ENCODE results near the gene SUV39H2.
"Not testable (repeated sequence)": the region's sequence is repeated elsewhere in the genome, so short reads cannot be mapped to it uniquely, and the experiment has no call there.

SUV39H2 gene

GRCh38 chr10:14904864-14905263 lies 26.2 kb downstream of the SUV39H2 start:
- TF ChIP-seq, protein P1, sequence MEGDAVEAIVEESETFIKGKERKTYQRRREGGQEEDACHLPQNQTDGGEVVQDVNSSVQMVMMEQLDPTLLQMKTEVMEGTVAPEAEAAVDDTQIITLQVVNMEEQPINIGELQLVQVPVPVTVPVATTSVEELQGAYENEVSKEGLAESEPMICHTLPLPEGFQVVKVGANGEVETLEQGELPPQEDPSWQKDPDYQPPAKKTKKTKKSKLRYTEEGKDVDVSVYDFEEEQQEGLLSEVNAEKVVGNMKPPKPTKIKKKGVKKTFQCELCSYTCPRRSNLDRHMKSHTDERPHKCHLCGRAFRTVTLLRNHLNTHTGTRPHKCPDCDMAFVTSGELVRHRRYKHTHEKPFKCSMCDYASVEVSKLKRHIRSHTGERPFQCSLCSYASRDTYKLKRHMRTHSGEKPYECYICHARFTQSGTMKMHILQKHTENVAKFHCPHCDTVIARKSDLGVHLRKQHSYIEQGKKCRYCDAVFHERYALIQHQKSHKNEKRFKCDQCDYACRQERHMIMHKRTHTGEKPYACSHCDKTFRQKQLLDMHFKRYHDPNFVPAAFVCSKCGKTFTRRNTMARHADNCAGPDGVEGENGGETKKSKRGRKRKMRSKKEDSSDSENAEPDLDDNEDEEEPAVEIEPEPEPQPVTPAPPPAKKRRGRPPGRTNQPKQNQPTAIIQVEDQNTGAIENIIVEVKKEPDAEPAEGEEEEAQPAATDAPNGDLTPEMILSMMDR (conservative IDR thresholded peaks at IDR 0.05; ENCODE audit: low read depth, low read length), result no peak
- no peak for DNase-seq (ENCODE audit: low read depth)
- H3K4me3 ChIP-seq (ENCODE audit: low read length), result no peak overlapping the region

DNA sequence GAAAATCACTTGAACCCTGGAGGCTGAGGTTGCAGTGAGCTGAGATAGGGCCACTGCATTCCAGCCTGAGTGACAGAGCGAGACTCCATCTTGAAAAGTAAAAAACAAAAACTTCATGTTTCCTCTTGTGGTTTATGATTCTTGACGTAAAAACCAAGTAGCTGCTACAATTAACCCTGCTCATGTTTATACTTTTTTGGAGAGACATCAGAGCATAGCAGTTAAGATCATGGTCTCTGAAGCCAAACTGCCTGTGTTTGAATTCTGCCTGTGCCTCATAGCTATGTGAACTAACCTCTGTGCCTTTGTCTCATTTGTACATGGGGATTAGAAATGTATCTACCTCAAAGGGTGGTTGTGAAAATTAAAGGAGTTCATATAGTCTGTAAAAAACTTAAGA lies 27.2 kb downstream of the SUV39H2 start:
- TF ChIP-seq, protein P1 (conservative IDR thresholded peaks at IDR 0.05; ENCODE audit: low read depth, low read length), result no peak
- H3K4me3 ChIP-seq (ENCODE audit: low read length), result no peak overlapping the region
- no peak for DNase-seq (ENCODE audit: low read depth)

DNA sequence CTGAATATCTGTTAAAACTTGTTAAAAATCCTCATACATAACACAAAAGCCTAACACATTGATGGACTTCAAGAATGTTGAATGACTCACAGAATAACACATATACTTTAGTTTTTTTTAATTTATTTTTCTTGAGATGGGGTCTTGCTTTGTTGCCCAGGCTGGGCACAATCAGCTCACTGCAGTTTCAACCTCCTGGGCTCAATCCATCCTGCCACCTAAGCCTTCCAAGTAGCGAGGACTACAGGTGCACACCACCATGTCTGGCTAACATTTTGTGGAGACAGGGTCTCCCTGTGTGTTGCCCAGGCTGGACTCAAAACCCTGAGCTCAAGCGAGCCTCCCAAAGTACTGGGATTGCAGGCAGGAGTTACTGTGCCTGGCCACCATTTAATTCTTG lies 28.1 kb downstream of the SUV39H2 start:
- H3K4me3 ChIP-seq (ENCODE audit: low read length), result no peak overlapping the region
- no peak for DNase-seq (ENCODE audit: low read depth)
- TF ChIP-seq, protein P1 (conservative IDR thresholded peaks at IDR 0.05; ENCODE audit: low read depth, low read length), result no peak

GRCh38 chr10:14907591-14907990 lies 28.9 kb downstream of the SUV39H2 start:
- not testable (repeated sequence) for DNase-seq (ENCODE audit: low read depth)

DNA sequence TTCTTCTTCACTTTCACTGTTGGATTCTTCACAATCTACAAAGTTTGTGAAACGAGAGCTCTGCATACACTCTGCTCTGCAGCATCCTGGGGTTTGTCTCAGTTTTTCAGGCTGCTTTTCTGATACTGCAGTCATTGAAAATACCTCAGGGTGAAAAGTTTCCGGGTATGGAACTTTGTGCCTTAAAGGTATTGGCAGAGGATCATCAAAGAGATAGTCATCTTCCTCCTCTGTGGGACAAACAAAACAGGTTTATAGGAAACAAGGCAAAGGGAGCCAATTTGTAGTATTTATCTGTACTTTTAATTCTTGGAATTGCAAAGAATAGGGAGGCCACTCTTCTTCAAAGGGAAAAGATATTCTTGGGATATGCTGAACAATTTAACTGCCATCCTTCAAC lies 30.4 kb downstream of the SUV39H2 start:
- TF ChIP-seq, protein P1 (conservative IDR thresholded peaks at IDR 0.05; ENCODE audit: low read depth, low read length), result no peak
- no peak for DNase-seq (ENCODE audit: low read depth)

More at GRCh38 chr10:14907591-14907990, 28.9 kb downstream of the SUV39H2 start:
- not testable (repeated sequence) for H3K4me3 ChIP-seq (ENCODE audit: low read length)

DNA sequence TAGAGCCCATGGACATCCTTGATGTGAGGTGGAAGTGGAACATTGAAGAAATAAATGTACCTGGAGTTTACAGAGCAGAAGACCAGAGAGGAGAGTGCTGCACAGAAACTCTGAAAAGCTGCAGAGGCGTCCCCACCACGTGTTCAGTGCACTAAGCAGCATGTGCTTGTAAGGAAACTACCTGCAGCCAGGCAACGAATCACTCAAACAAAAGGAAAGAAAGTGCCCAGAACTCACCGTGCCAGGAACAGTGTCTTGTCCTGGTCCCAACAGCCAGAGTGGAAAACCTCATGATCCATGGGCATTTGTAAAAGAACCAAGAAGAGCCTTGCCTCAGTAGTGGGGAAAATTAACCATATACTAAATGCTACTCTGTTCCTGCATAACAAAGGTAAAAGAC lies 32.3 kb downstream of the SUV39H2 start:
- DNase-seq (ENCODE audit: low read depth), result no peak
- H3K4me3 ChIP-seq (ENCODE audit: low read length), result no peak overlapping the region
- TF ChIP-seq, protein P1 (conservative IDR thresholded peaks at IDR 0.05; ENCODE audit: low read depth, low read length), result no peak

More for the DNA sequence above, 30.4 kb downstream of the SUV39H2 start:
- H3K4me3 ChIP-seq (ENCODE audit: low read length), result no peak overlapping the region

GRCh38 chr10:14911801-14912200 lies 33.1 kb downstream of the SUV39H2 start:
- TF ChIP-seq, protein P1 (conservative IDR thresholded peaks at IDR 0.05; ENCODE audit: low read depth, low read length), result no peak
- no peak overlapping the region for H3K4me3 ChIP-seq (ENCODE audit: low read length)
- no peak for DNase-seq (ENCODE audit: low read depth)

- no peak overlapping the region for H3K4me3 ChIP-seq (ENCODE audit: low read length)
- DNase-seq (ENCODE audit: low read depth), result no peak
- TF ChIP-seq, protein P1 (conservative IDR thresholded peaks at IDR 0.05; ENCODE audit: low read depth, low read length), result no peak
Observed at GRCh38 chr10:14916600-14916999, 37.9 kb downstream of the SUV39H2 start.
